Tibial nerve (tissue), 4 donors: ENCODE measurements around the gene PRKCG.

Source experiments
- EP300 ChIP-seq, 2 donors: sonication (generic); formaldehyde crosslinking; IDR thresholded peaks; one replicate each; pipeline ENCODE4 v1.6.1; 2017; ENCODE audit warnings: antibody characterized with exemption in 2 of 2, mild to moderate bottlenecking in 1 of 2
- POLR2A ChIP-seq, 2 donors: fragments of 450-650 bp; IDR thresholded peaks; one replicate each; pipeline ENCODE4 v1.6.1; 2017; ENCODE audit warnings: antibody characterized with exemption in 2 of 2, mild to moderate bottlenecking in 2 of 2, moderate library complexity in 2 of 2
- TF ChIP-seq, protein P1 (sequence below), 5 experiments: fragments of 200-600 bp in 3 of 5; fragments of 450-650 bp in 2 of 5; sonication (generic) in 3 of 5; IDR thresholded peaks; one replicate each; pipeline ENCODE4 v1.5.1; 2016 to 2019; ENCODE audit warnings: antibody characterized with exemption in 5 of 5, mild to moderate bottlenecking in 3 of 5, moderate library complexity in 2 of 5

GRCh38 chr19:53871454-53871853 lies 10.5 kb upstream of the PRKCG start:
- TF ChIP-seq, protein P1, sequence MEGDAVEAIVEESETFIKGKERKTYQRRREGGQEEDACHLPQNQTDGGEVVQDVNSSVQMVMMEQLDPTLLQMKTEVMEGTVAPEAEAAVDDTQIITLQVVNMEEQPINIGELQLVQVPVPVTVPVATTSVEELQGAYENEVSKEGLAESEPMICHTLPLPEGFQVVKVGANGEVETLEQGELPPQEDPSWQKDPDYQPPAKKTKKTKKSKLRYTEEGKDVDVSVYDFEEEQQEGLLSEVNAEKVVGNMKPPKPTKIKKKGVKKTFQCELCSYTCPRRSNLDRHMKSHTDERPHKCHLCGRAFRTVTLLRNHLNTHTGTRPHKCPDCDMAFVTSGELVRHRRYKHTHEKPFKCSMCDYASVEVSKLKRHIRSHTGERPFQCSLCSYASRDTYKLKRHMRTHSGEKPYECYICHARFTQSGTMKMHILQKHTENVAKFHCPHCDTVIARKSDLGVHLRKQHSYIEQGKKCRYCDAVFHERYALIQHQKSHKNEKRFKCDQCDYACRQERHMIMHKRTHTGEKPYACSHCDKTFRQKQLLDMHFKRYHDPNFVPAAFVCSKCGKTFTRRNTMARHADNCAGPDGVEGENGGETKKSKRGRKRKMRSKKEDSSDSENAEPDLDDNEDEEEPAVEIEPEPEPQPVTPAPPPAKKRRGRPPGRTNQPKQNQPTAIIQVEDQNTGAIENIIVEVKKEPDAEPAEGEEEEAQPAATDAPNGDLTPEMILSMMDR (IDR thresholded peaks at IDR 0.05): no peak
- no peak for TF ChIP-seq EP300 (IDR thresholded peaks at IDR 0.05)
- no peak for TF ChIP-seq POLR2A (IDR thresholded peaks at IDR 0.05)
